Stimulated activated memory B cell treated with anti-CD40 and anti-IgM and Interleukin-4, amounts not matched to agents 10 μg/mL and 1 μg/mL and 100 μg/mL, for 72 hours (primary cell): ENCODE measurements around the gene SPACA6.

ENCODE experiments used
- ATAC-seq: fragments of 150-1000 bp; cut with Tn5 transposase; 2 replicates; pipeline ENCODE4 v1.10.0; 2021
- H3K27ac Mint-ChIP-seq: one replicate; pipeline ENCODE4 v1.8.0; 2022; ENCODE audit warnings: mild to moderate bottlenecking, mixed read lengths
- H3K27me3 Mint-ChIP-seq: one replicate; pipeline ENCODE4 v1.8.0; 2022; ENCODE audit warnings: mixed read lengths
- H3K36me3 Mint-ChIP-seq: one replicate; pipeline ENCODE4 v1.8.0; 2022; ENCODE audit warnings: mixed read lengths
- H3K4me1 Mint-ChIP-seq: one replicate; pipeline ENCODE4 v1.8.0; 2022; ENCODE audit warnings: mixed read lengths
- H3K4me3 Mint-ChIP-seq: one replicate; pipeline ENCODE4 v1.8.0; 2022; ENCODE audit warnings: mild to moderate bottlenecking, moderate library complexity, mixed read lengths
- H3K9me3 Mint-ChIP-seq: one replicate; pipeline ENCODE4 v1.8.0; 2022; ENCODE audit warnings: mixed read lengths

Gene SPACA6

GRCh38 chr19:51710163-51710562, 17.0 kb downstream of the SPACA6 start:
- Mint-ChIP-seq H3K4me1 (peaks cover 39% of the 10 kb centered on the region), H3K36me3 (peaks cover 23% of the 10 kb centered on the region), H3K27me3 (no peaks in the 10 kb centered on the region), H3K9me3 (peaks cover 2% of the 10 kb centered on the region), H3K4me3 (no peak overlapping the region), H3K27ac (no peak overlapping the region)
- no peak for ATAC-seq

GRCh38 chr19:51711702-51712101, 18.6 kb downstream of the SPACA6 start:
- peaks cover 8% of the 10 kb centered on the region for H3K27me3 Mint-ChIP-seq
- no peak overlapping the region for H3K4me3 Mint-ChIP-seq
- peaks cover 26% of the 10 kb centered on the region for H3K4me1 Mint-ChIP-seq
- no peak for ATAC-seq
- H3K9me3 Mint-ChIP-seq, result peaks cover 10% of the 10 kb centered on the region
- H3K27ac Mint-ChIP-seq, result no peak overlapping the region
- peaks cover 9% of the 10 kb centered on the region for H3K36me3 Mint-ChIP-seq

- peaks cover 2% of the 10 kb centered on the region for H3K36me3 Mint-ChIP-seq
- H3K4me3 Mint-ChIP-seq, result no peak overlapping the region
- H3K4me1 Mint-ChIP-seq, result peaks cover 26% of the 10 kb centered on the region
- H3K27me3 Mint-ChIP-seq, result peaks cover 14% of the 10 kb centered on the region
- ATAC-seq, result no peak
- peaks cover 10% of the 10 kb centered on the region for H3K9me3 Mint-ChIP-seq
- no peak overlapping the region for H3K27ac Mint-ChIP-seq
These were observed 19.4 kb downstream of the SPACA6 start for GRCh38 chr19:51712461-51713081.

- peaks cover 26% of the 10 kb centered on the region for H3K4me1 Mint-ChIP-seq
- H3K27ac Mint-ChIP-seq, result no peak overlapping the region
- peaks cover 23% of the 10 kb centered on the region for H3K27me3 Mint-ChIP-seq
- ATAC-seq, result no peak
- H3K9me3 Mint-ChIP-seq, result peaks cover 11% of the 10 kb centered on the region
- no peaks in the 10 kb centered on the region for H3K36me3 Mint-ChIP-seq
- no peak overlapping the region for H3K4me3 Mint-ChIP-seq
These were observed 20.5 kb downstream of the SPACA6 start for GRCh38 chr19:51713319-51714285.

GRCh38 chr19:51714848-51715247, 21.7 kb downstream of the SPACA6 start:
- no peak overlapping the region for H3K4me3 Mint-ChIP-seq
- no peak overlapping the region for H3K27ac Mint-ChIP-seq

GRCh38 chr19:51715850-51716249, 22.7 kb downstream of the SPACA6 start:
- Mint-ChIP-seq H3K27ac (no peak overlapping the region), H3K36me3 (no peaks in the 10 kb centered on the region), H3K27me3 (peaks cover 39% of the 10 kb centered on the region), H3K9me3 (peaks cover 14% of the 10 kb centered on the region), H3K4me3 (no peak overlapping the region), H3K4me1 (peaks cover 17% of the 10 kb centered on the region)
- ATAC-seq, result no peak

More at GRCh38 chr19:51714848-51715247, 21.7 kb downstream of the SPACA6 start:
- H3K4me1 Mint-ChIP-seq, result peaks cover 26% of the 10 kb centered on the region
- H3K36me3 Mint-ChIP-seq, result no peaks in the 10 kb centered on the region
- peaks cover 34% of the 10 kb centered on the region for H3K27me3 Mint-ChIP-seq
- H3K9me3 Mint-ChIP-seq, result peaks cover 14% of the 10 kb centered on the region
- no peak for ATAC-seq

GRCh38 chr19:51716925-51717324, 23.8 kb downstream of the SPACA6 start:
- no peaks in the 10 kb centered on the region for H3K36me3 Mint-ChIP-seq
- H3K4me3 Mint-ChIP-seq, result no peak overlapping the region
- no peak for ATAC-seq
- peaks cover 14% of the 10 kb centered on the region for H3K9me3 Mint-ChIP-seq
- peaks cover 6% of the 10 kb centered on the region for H3K4me1 Mint-ChIP-seq
- H3K27ac Mint-ChIP-seq, result no peak overlapping the region
- H3K27me3 Mint-ChIP-seq, result peaks cover 39% of the 10 kb centered on the region

GRCh38 chr19:51719251-51719988, 26.3 kb downstream of the SPACA6 start:
- peak; percentile 24 for ATAC-seq

GRCh38 chr19:51721905-51722304, 28.8 kb downstream of the SPACA6 start:
- Mint-ChIP-seq H3K9me3 (peaks cover 18% of the 10 kb centered on the region), H3K27ac (no peak overlapping the region), H3K4me3 (no peak overlapping the region), H3K27me3 (peaks cover 65% of the 10 kb centered on the region), H3K36me3 (peaks cover 5% of the 10 kb centered on the region), H3K4me1 (peaks cover 4% of the 10 kb centered on the region)
- no peak for ATAC-seq

More at GRCh38 chr19:51719251-51719988, 26.3 kb downstream of the SPACA6 start:
- peaks cover 4% of the 10 kb centered on the region for H3K4me1 Mint-ChIP-seq
- H3K27ac Mint-ChIP-seq, result no peak overlapping the region
- H3K27me3 Mint-ChIP-seq, result peaks cover 55% of the 10 kb centered on the region
- no peak overlapping the region for H3K4me3 Mint-ChIP-seq
- H3K36me3 Mint-ChIP-seq, result no peaks in the 10 kb centered on the region
- H3K9me3 Mint-ChIP-seq, result peaks cover 24% of the 10 kb centered on the region

- ATAC-seq, result no peak
- Mint-ChIP-seq H3K9me3 (peaks cover 18% of the 10 kb centered on the region), H3K4me3 (no peak overlapping the region), H3K4me1 (peaks cover 4% of the 10 kb centered on the region), H3K27me3 (peaks cover 67% of the 10 kb centered on the region), H3K27ac (no peak overlapping the region), H3K36me3 (peaks cover 5% of the 10 kb centered on the region)
These were observed 29.4 kb downstream of the SPACA6 start for GRCh38 chr19:51722492-51722891.

GRCh38 chr19:51724543-51724942, 31.4 kb downstream of the SPACA6 start:
- H3K9me3 Mint-ChIP-seq, result peaks cover 19% of the 10 kb centered on the region
- H3K36me3 Mint-ChIP-seq, result peaks cover 5% of the 10 kb centered on the region
- no peak overlapping the region for H3K27ac Mint-ChIP-seq
- no peak overlapping the region for H3K4me3 Mint-ChIP-seq
- no peak for ATAC-seq
- peaks cover 71% of the 10 kb centered on the region for H3K27me3 Mint-ChIP-seq
- H3K4me1 Mint-ChIP-seq, result peaks cover 4% of the 10 kb centered on the region

- no peak for ATAC-seq
- H3K36me3 Mint-ChIP-seq, result peaks cover 5% of the 10 kb centered on the region
- H3K27ac Mint-ChIP-seq, result no peak overlapping the region
- H3K9me3 Mint-ChIP-seq, result peaks cover 27% of the 10 kb centered on the region
- H3K4me1 Mint-ChIP-seq, result peaks cover 4% of the 10 kb centered on the region
- peaks cover 64% of the 10 kb centered on the region for H3K27me3 Mint-ChIP-seq
- H3K4me3 Mint-ChIP-seq, result no peak overlapping the region
These were observed 32.9 kb downstream of the SPACA6 start for GRCh38 chr19:51726049-51726448.

GRCh38 chr19:51727349-51727880, 34.3 kb downstream of the SPACA6 start:
- H3K27me3 Mint-ChIP-seq, result peaks cover 73% of the 10 kb centered on the region
- no peak for ATAC-seq
- peaks cover 5% of the 10 kb centered on the region for H3K36me3 Mint-ChIP-seq
- no peak overlapping the region for H3K27ac Mint-ChIP-seq
- H3K4me1 Mint-ChIP-seq, result peaks cover 4% of the 10 kb centered on the region
- peaks cover 30% of the 10 kb centered on the region for H3K9me3 Mint-ChIP-seq
- H3K4me3 Mint-ChIP-seq, result no peak overlapping the region

- no peak for ATAC-seq
- Mint-ChIP-seq H3K27ac (no peak overlapping the region), H3K4me3 (no peak overlapping the region), H3K9me3 (peaks cover 19% of the 10 kb centered on the region), H3K4me1 (no peaks in the 10 kb centered on the region), H3K36me3 (peaks cover 5% of the 10 kb centered on the region), H3K27me3 (peaks cover 53% of the 10 kb centered on the region)
These were observed 36.7 kb downstream of the SPACA6 start for GRCh38 chr19:51729781-51730180.
